Parathyroid adenoma (tissue), 2 donors: ENCODE data around the gene CDH13.

Experiments used
- H2AFZ ChIP-seq: fragments of 300-600 bp; sonication (generic); one replicate; pipeline ENCODE4 v1.7.0; 2017; ENCODE audit warnings: antibody characterized with exemption, mild to moderate bottlenecking
- H3K27ac ChIP-seq: fragments of 300-600 bp; sonication (generic); one replicate; pipeline ENCODE4 v1.7.0; 2017
- H3K27me3 ChIP-seq: fragments of 300-600 bp; sonication (generic); one replicate; pipeline ENCODE4 v1.7.0; 2017; ENCODE audit warnings: low read length; ENCODE audit not compliant: control insufficient read depth, insufficient read depth
- H3K36me3 ChIP-seq: fragments of 300-600 bp; sonication (generic); one replicate; pipeline ENCODE4 v1.7.0; 2017; ENCODE audit warnings: low read length; ENCODE audit not compliant: control insufficient read depth, insufficient read depth
- H3K4me1 ChIP-seq: fragments of 300-600 bp; sonication (generic); one replicate; pipeline ENCODE4 v1.7.0; 2017; ENCODE audit warnings: control low read depth
- H3K4me2 ChIP-seq: fragments of 300-600 bp; sonication (generic); one replicate; pipeline ENCODE4 v1.7.0; 2017; ENCODE audit warnings: low read length
- H3K4me3 ChIP-seq: fragments of 300-600 bp; sonication (generic); one replicate; pipeline ENCODE4 v1.7.0; 2017; ENCODE audit warnings: low read depth, low read length
- H3K79me2 ChIP-seq: fragments of 300-600 bp; sonication (generic); one replicate; pipeline ENCODE4 v1.7.0; 2017; ENCODE audit warnings: control low read depth
- H3K9ac ChIP-seq: fragments of 300-600 bp; sonication (generic); one replicate; pipeline ENCODE4 v1.7.0; 2017; ENCODE audit warnings: mild to moderate bottlenecking
- H3K9me3 ChIP-seq: fragments of 300-600 bp; sonication (generic); one replicate; pipeline ENCODE4 v1.7.0; 2017; ENCODE audit warnings: low read length; ENCODE audit not compliant: control insufficient read depth
- TF ChIP-seq, protein P1 (sequence below): fragments of 300-600 bp; sonication (generic); IDR thresholded peaks from one replicate; pipeline ENCODE4 v1.7.0; 2017; ENCODE audit warnings: antibody characterized with exemption, mild to moderate bottlenecking
- donor health status: primary hyperparathyroidism.

Gene CDH13

GRCh38 chr16:83402160-83402814, 775.5 kb downstream of the CDH13 start:
- TF ChIP-seq, protein P1, sequence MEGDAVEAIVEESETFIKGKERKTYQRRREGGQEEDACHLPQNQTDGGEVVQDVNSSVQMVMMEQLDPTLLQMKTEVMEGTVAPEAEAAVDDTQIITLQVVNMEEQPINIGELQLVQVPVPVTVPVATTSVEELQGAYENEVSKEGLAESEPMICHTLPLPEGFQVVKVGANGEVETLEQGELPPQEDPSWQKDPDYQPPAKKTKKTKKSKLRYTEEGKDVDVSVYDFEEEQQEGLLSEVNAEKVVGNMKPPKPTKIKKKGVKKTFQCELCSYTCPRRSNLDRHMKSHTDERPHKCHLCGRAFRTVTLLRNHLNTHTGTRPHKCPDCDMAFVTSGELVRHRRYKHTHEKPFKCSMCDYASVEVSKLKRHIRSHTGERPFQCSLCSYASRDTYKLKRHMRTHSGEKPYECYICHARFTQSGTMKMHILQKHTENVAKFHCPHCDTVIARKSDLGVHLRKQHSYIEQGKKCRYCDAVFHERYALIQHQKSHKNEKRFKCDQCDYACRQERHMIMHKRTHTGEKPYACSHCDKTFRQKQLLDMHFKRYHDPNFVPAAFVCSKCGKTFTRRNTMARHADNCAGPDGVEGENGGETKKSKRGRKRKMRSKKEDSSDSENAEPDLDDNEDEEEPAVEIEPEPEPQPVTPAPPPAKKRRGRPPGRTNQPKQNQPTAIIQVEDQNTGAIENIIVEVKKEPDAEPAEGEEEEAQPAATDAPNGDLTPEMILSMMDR, result no peak
- no peaks in the 10 kb centered on the region for H3K4me1 ChIP-seq
- no peak overlapping the region for H3K9ac ChIP-seq
- H3K36me3 ChIP-seq, result no peaks in the 10 kb centered on the region
- H3K9me3 ChIP-seq, result no peaks in the 10 kb centered on the region
- no peak overlapping the region for H3K27ac ChIP-seq
- no peaks in the 10 kb centered on the region for H3K79me2 ChIP-seq
- no peak overlapping the region for H2AFZ ChIP-seq
- H3K4me2 ChIP-seq, result no peak overlapping the region
- no peak overlapping the region for H3K4me3 ChIP-seq
- no peaks in the 10 kb centered on the region for H3K27me3 ChIP-seq

GRCh38 chr16:83402967-83403366, 776.2 kb downstream of the CDH13 start:
- Histone ChIP-seq H3K36me3 (no peaks in the 10 kb centered on the region), H3K4me3 (no peak overlapping the region), H3K79me2 (no peaks in the 10 kb centered on the region), H2AFZ (no peak overlapping the region), H3K27me3 (no peaks in the 10 kb centered on the region), H3K4me2 (no peak overlapping the region), H3K27ac (no peak overlapping the region), H3K4me1 (no peaks in the 10 kb centered on the region), H3K9ac (no peak overlapping the region), H3K9me3 (no peaks in the 10 kb centered on the region)
- TF ChIP-seq, protein P1, result no peak

DNA sequence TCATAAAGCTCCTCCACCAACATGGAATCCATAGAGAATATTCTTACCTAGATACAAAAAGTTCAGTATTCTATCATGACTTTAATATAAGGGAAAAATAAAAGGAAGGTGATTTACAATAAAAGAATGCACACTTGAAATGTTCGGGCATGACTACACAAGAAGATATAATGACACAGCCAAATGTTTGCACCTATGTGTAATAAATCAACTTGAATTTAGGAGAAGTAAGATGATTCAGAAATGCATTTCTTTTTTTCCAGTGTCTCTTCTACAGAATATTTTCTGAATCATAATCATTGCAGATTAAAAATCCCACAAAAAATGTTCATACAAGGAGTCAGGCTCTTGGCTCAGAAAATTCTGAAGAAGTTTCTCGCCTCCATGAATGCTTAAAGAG, 777.0 kb downstream of the CDH13 start:
- H3K27me3 ChIP-seq, result no peaks in the 10 kb centered on the region
- H3K9ac ChIP-seq, result no peak overlapping the region
- H3K4me1 ChIP-seq, result no peaks in the 10 kb centered on the region
- H2AFZ ChIP-seq, result no peak overlapping the region
- no peaks in the 10 kb centered on the region for H3K9me3 ChIP-seq
- no peak overlapping the region for H3K4me2 ChIP-seq
- H3K36me3 ChIP-seq, result no peaks in the 10 kb centered on the region
- TF ChIP-seq, protein P1, result no peak
- no peak overlapping the region for H3K4me3 ChIP-seq
- H3K79me2 ChIP-seq, result no peaks in the 10 kb centered on the region
- no peak overlapping the region for H3K27ac ChIP-seq

DNA sequence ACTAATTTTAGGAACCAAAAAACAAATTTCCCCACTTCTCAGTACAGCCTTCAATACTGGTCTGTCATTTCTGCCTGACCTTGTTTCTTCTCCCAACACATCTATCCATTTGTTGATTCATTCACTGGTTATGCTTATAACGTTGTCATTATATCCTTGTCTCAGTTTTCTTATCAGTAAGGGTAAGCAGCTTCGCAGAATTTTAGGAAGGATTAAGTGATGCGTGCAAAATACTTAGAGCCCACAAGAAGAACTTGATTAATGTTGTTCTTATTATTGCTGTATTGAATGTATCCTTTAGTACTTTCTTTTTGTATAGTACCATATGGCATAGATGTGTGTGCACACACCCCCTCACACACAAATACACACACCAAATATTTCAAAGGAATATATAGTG, 777.5 kb downstream of the CDH13 start:
- Histone ChIP-seq H3K27me3 (no peaks in the 10 kb centered on the region), H3K4me3 (no peak overlapping the region), H3K9ac (no peak overlapping the region), H3K79me2 (no peaks in the 10 kb centered on the region), H2AFZ (no peak overlapping the region), H3K36me3 (no peaks in the 10 kb centered on the region), H3K4me1 (no peaks in the 10 kb centered on the region), H3K27ac (no peak overlapping the region), H3K4me2 (no peak overlapping the region), H3K9me3 (no peaks in the 10 kb centered on the region)
- TF ChIP-seq, protein P1, result no peak

DNA sequence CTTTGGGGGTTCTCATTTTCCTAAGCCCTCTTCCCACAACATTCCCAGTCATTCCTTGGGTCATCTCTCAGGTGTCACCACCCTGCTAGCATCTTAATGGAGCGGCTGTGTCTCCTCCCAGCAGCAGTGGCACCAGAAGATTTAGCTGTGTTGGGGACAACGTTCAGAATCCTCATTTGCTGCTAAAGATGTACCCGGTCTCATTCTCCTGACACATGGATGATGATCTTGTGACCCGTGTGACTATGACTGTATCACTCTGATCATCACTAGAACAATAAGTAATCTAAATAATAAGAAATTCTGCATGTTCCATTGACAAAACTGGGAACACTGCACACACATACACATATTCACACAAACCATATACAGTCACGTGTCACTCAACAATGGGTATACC, 781.2 kb downstream of the CDH13 start:
- H3K9ac ChIP-seq, result no peak overlapping the region
- no peaks in the 10 kb centered on the region for H3K27me3 ChIP-seq

More for the DNA sequence above, 781.2 kb downstream of the CDH13 start:
- Histone ChIP-seq H3K27ac (no peak overlapping the region), H3K9me3 (no peaks in the 10 kb centered on the region), H3K4me3 (no peak overlapping the region), H3K4me2 (no peak overlapping the region), H3K79me2 (no peaks in the 10 kb centered on the region), H3K4me1 (no peaks in the 10 kb centered on the region), H2AFZ (no peak overlapping the region), H3K36me3 (no peaks in the 10 kb centered on the region)
- TF ChIP-seq, protein P1, result no peak
